GM12892 (cell line): Measurements from ENCODE around the gene TMA16.

Source experiments
- POLR2A ChIP-seq: IDR thresholded peaks from 2 replicates; pipeline ENCODE4 v1.6.1; 2011; ENCODE audit warnings: low read depth, low read length, control low read depth
- POLR2AphosphoS5 ChIP-seq: IDR thresholded peaks from 2 replicates; pipeline ENCODE4 v1.6.1; 2011; ENCODE audit warnings: low read depth, low read length, control low read depth

GRCh38 chr4:163565226-163566135, 71.0 kb downstream of the TMA16 start:
- TF ChIP-seq POLR2A (no peak), POLR2AphosphoS5 (no peak)
